ENCODE data around the gene UFSP1. TPM values are rescaled to one million over a fixed set of nuclear protein-coding genes. Genes with fewer than 3 reads are reported as not detected.

UFSP1 gene
- total RNA-seq, 4 donors from 2014 or later, result 4.7 to 8.0 (median 7.3) TPM

Small RNA genes within 50 kb of the gene (small RNA-seq; reads per million reads assigned to genes)
- gene RN7SL549P, result not detected
- gene RPS29P15, result not detected

Other genes with a start within 250 kb of the UFSP1 start
- gene TFR2, start 248.2 kb downstream of the UFSP1 start, total RNA-seq, result under 1 TPM in 1 of 4 donors, not detected in 3; 0.60 TPM
- gene ACTL6B, start 233.3 kb downstream of the UFSP1 start, total RNA-seq, result not detected
- gene GNB2, start 216.0 kb downstream of the UFSP1 start, total RNA-seq, result 100 to 1,000 TPM; 145 to 245 (median 203) TPM
- 10 to 100 TPM; 17.7 to 44.0 (median 19.4) TPM for gene GIGYF1, start 195.5 kb downstream of the UFSP1 start, total RNA-seq
- 10 to 100 TPM; 17.5 to 39.9 (median 19.4) TPM for gene POP7, start 183.6 kb downstream of the UFSP1 start, total RNA-seq
- gene EPO, start 169.2 kb downstream of the UFSP1 start, total RNA-seq, result not detected
- gene ZAN, start 156.1 kb downstream of the UFSP1 start, total RNA-seq, result not detected
- gene EPHB4, start 62.2 kb downstream of the UFSP1 start, total RNA-seq, result 10 to 100 TPM; 24.3 to 73.5 (median 37.4) TPM
- gene SLC12A9, start 37.0 kb downstream of the UFSP1 start, total RNA-seq, result 10 to 100 TPM in 3 of 4 donors, 1 to 10 TPM in 1; 9.6 to 29.0 (median 13.3) TPM
- gene TRIP6, start 22.3 kb downstream of the UFSP1 start, total RNA-seq, result 10 to 100 TPM; 48.7 to 71.3 (median 53.0) TPM
- gene SRRT, start 14.6 kb downstream of the UFSP1 start, total RNA-seq, result 10 to 100 TPM; 44.9 to 87.3 (median 60.9) TPM
- under 1 TPM; 0.50 to 0.96 (median 0.73) TPM for gene ACHE, start 6.2 kb upstream of the UFSP1 start, total RNA-seq
- 1 to 10 TPM in 1 of 4 donors, under 1 TPM in 3; 0.09 to 1.1 (median 0.24) TPM for gene MUC3A, start 59.8 kb upstream of the UFSP1 start, total RNA-seq
- 1 to 10 TPM in 1 of 4 donors, not detected in 3; 2.4 TPM for gene MUC12, start 79.8 kb upstream of the UFSP1 start, total RNA-seq
- gene MUC17, start 130.4 kb upstream of the UFSP1 start, total RNA-seq, result not detected
- 10 to 100 TPM; 14.1 to 41.1 (median 20.9) TPM for gene TRIM56, start 195.8 kb upstream of the UFSP1 start, total RNA-seq
- 100 to 1,000 TPM in 2 of 4 donors, 10 to 100 TPM in 2; 36.4 to 861 (median 118) TPM for gene SERPINE1, start 237.4 kb upstream of the UFSP1 start, total RNA-seq

All from omental fat pad (tissue), 4 donors.